Left ventricle myocardium inferior (tissue), 1 donor: ENCODE results near the gene DYRK2. TPM values are rescaled to one million over a fixed set of nuclear protein-coding genes. Genes with fewer than 3 reads are reported as not detected.

Source experiments
- DNase-seq: peaks from one replicate; pipeline ENCODE4 v3.0.0-alpha.2; 2020
- H3K27ac ChIP-seq: fragments of 200-600 bp; replicated peaks from 2 replicates; pipeline ENCODE4 v1.8.0; 2021
- H3K27me3 ChIP-seq: fragments of 200-600 bp; 2 replicates; pipeline ENCODE4 v1.8.0; 2021; ENCODE audit warnings: low read depth
- H3K36me3 ChIP-seq: fragments of 200-600 bp; 2 replicates; pipeline ENCODE4 v1.8.0; 2021
- H3K4me1 ChIP-seq: fragments of 200-600 bp; 2 replicates; pipeline ENCODE4 v1.8.0; 2021
- H3K4me3 ChIP-seq: fragments of 200-600 bp; 2 replicates; pipeline ENCODE4 v1.8.0; 2021; ENCODE audit warnings: mild to moderate bottlenecking, moderate library complexity
- H3K9me3 ChIP-seq: fragments of 200-600 bp; replicated peaks from 2 replicates; pipeline ENCODE4 v1.8.0; 2021
- intact Hi-C: fragments of 100-400 bp; cut with micrococcal nuclease; formaldehyde crosslinking; loops from one replicate; pipeline ENCODE4 v1.11.0; 2022
- total RNA-seq: library from RNA; stranded (reverse); fragmentation: NEBNext Ultra II Directional; extraction: Animal tissue kit (Norgen Biotek cat#: 25700); gene quantifications from one replicate; pipeline ENCODE4 v1.2.1, GENCODE V29; 2021
- TF ChIP-seq, protein P1 (sequence below): fragments of 200-600 bp; IDR thresholded peaks from 2 replicates; pipeline ENCODE4 v1.8.0; 2021; ENCODE audit warnings: antibody characterized with exemption, mild to moderate bottlenecking, borderline replicate concordance
- donor health status: DM: no; HTN: yes; CAD: no; lungs with severe emphysema.

Gene DYRK2
- total RNA-seq, 1 donor from 2014 or later = 42.6 TPM

GRCh38 chr12:67645601-67646000, 2.9 kb upstream of the DYRK2 start:
- intact Hi-C loops = no loop called here
- H3K36me3 ChIP-seq = no peaks in the 10 kb centered on the region
- peaks cover 31% of the 10 kb centered on the region for H3K4me1 ChIP-seq
- no peak overlapping the region for H3K4me3 ChIP-seq
- H3K27me3 ChIP-seq = no peaks in the 10 kb centered on the region
- DNase-seq = no peak
- TF ChIP-seq, protein P1, sequence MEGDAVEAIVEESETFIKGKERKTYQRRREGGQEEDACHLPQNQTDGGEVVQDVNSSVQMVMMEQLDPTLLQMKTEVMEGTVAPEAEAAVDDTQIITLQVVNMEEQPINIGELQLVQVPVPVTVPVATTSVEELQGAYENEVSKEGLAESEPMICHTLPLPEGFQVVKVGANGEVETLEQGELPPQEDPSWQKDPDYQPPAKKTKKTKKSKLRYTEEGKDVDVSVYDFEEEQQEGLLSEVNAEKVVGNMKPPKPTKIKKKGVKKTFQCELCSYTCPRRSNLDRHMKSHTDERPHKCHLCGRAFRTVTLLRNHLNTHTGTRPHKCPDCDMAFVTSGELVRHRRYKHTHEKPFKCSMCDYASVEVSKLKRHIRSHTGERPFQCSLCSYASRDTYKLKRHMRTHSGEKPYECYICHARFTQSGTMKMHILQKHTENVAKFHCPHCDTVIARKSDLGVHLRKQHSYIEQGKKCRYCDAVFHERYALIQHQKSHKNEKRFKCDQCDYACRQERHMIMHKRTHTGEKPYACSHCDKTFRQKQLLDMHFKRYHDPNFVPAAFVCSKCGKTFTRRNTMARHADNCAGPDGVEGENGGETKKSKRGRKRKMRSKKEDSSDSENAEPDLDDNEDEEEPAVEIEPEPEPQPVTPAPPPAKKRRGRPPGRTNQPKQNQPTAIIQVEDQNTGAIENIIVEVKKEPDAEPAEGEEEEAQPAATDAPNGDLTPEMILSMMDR = no peak
- no peak overlapping the region for H3K27ac ChIP-seq
- H3K9me3 ChIP-seq = no peaks in the 10 kb centered on the region

DNA sequence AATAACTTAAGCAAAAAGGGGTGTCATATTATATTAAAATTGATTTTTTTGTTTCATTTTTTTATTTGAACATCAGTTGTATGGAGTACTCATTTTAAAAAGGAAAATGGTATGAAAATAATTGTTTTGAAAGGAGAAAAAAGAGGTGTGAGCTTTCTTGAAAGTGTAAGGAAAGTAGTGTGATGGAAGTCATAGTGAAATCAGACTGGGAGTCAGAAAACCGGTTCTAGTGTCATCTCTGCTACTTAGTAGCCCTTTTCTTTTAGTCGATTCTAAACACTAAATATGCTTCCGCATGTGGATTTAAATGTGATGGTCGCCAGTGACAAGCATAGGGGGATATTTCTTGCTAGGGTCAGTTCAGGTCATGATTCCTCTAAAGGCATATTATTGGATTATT, 1.8 kb upstream of the DYRK2 start:
- Histone ChIP-seq H3K4me1 (peaks cover 43% of the 10 kb centered on the region), H3K27ac (peak overlapping the region; percentile 99), H3K36me3 (no peaks in the 10 kb centered on the region), H3K27me3 (no peaks in the 10 kb centered on the region), H3K4me3 (no peak overlapping the region), H3K9me3 (no peaks in the 10 kb centered on the region)
- intact Hi-C loops = no loop called here
- TF ChIP-seq, protein P1 = no peak
- DNase-seq = no peak

- intact Hi-C loops = no loop called here
- H3K27ac ChIP-seq = peak overlapping the region; percentile 99
- no peaks in the 10 kb centered on the region for H3K27me3 ChIP-seq
- H3K4me1 ChIP-seq = peaks cover 48% of the 10 kb centered on the region
- DNase-seq = no peak
- TF ChIP-seq, protein P1 = no peak
- H3K36me3 ChIP-seq = no peaks in the 10 kb centered on the region
- no peaks in the 10 kb centered on the region for H3K9me3 ChIP-seq
- peak overlapping the region; percentile 94 for H3K4me3 ChIP-seq
Observed at GRCh38 chr12:67647181-67647798, 1.3 kb upstream of the DYRK2 start.

GRCh38 chr12:67647799-67648520, 585 bp upstream of the DYRK2 start:
- peaks cover 55% of the 10 kb centered on the region for H3K4me1 ChIP-seq
- no peaks in the 10 kb centered on the region for H3K36me3 ChIP-seq
- peak; percentile 83 for DNase-seq
- intact Hi-C loops = no loop called here
- peak overlapping the region; percentile 99 for H3K27ac ChIP-seq
- H3K27me3 ChIP-seq = no peaks in the 10 kb centered on the region
- no peaks in the 10 kb centered on the region for H3K9me3 ChIP-seq
- TF ChIP-seq, protein P1 = peak; percentile 54
- peak overlapping the region; percentile 94 for H3K4me3 ChIP-seq

DNA sequence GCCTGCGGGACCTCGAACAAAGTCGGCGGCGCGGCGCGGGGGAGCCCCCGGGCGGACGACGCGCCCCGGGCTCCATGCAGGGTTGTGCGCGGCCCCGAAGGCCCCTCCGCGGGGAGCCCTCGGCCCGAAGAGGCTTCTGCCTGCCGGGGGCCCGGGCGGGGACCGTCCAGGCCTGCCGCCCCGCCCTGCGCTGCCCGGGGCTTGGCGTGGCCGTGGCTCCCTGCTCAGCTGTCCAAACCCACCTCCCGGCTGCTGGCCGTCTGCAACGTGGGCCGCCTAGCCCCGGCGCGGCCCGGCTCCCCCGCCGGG, 670 bp downstream of the DYRK2 start:
- intact Hi-C loops = no loop called here
- Histone ChIP-seq H3K27ac (peak overlapping the region; percentile 99), H3K4me3 (peak overlapping the region; percentile 94), H3K27me3 (no peaks in the 10 kb centered on the region), H3K36me3 (no peaks in the 10 kb centered on the region), H3K9me3 (no peaks in the 10 kb centered on the region), H3K4me1 (peaks cover 67% of the 10 kb centered on the region)
- no peak for DNase-seq
- TF ChIP-seq, protein P1 = no peak
